GM18499 (cell line): ENCODE data around the gene RGL3.
"Not testable (repeated sequence)": the region's sequence is repeated elsewhere in the genome, so short reads cannot be mapped to it uniquely, and the experiment has no call there.

Source experiments
- ATAC-seq: cut with Tn5 transposase; IDR thresholded peaks from one replicate; pipeline ENCODE4 v1.9.1; 2021; ENCODE audit warnings: moderate number of reproducible peaks; ENCODE audit not compliant: insufficient read depth, unreplicated experiment

RGL3 gene

GRCh38 chr19:11387162-11388034 lies 31.7 kb downstream of the RGL3 start:
- no peak for ATAC-seq

- ATAC-seq, result no peak
Measured at GRCh38 chr19:11384778-11385129, 34.4 kb downstream of the RGL3 start.

- no peak for ATAC-seq
Measured at GRCh38 chr19:11383706-11384048, 35.4 kb downstream of the RGL3 start.

- no peak for ATAC-seq
Measured at GRCh38 chr19:11382898-11383705, 36.0 kb downstream of the RGL3 start.

- ATAC-seq, result peak; percentile 45
Measured at GRCh38 chr19:11380653-11381537, 38.2 kb downstream of the RGL3 start.

- no peak for ATAC-seq
Measured at GRCh38 chr19:11379857-11380350, 39.2 kb downstream of the RGL3 start.

GRCh38 chr19:11379269-11379845 lies 39.8 kb downstream of the RGL3 start:
- not testable (repeated sequence) for ATAC-seq

GRCh38 chr19:11378319-11379189 lies 40.6 kb downstream of the RGL3 start:
- no peak for ATAC-seq

- no peak for ATAC-seq
Measured at GRCh38 chr19:11377756-11378155, 41.4 kb downstream of the RGL3 start.

GRCh38 chr19:11377237-11377636 lies 41.9 kb downstream of the RGL3 start:
- ATAC-seq, result no peak

- ATAC-seq, result no peak
Measured at GRCh38 chr19:11375143-11375948, 43.8 kb downstream of the RGL3 start.

GRCh38 chr19:11374433-11375142 lies 44.5 kb downstream of the RGL3 start, which contains the start of gene SWSAP1:
Gene SWSAP1 (plus strand): TSS chr19:11374666. CDS start chr19:11374681, 15 bp downstream.
- peak; percentile 66 for ATAC-seq

GRCh38 chr19:11373885-11374432 lies 45.2 kb downstream of the RGL3 start:
- no peak for ATAC-seq

GRCh38 chr19:11373166-11373884 lies 45.8 kb downstream of the RGL3 start:
- ATAC-seq, result no peak

- ATAC-seq, result no peak
Measured at GRCh38 chr19:11370744-11371143, 48.4 kb downstream of the RGL3 start.

GRCh38 chr19:11367528-11367927 lies 51.6 kb downstream of the RGL3 start:
- no peak for ATAC-seq
